Esophagus (tissue), 2 donors: ENCODE data around the gene WDR7. TPM values are rescaled to one million over a fixed set of nuclear protein-coding genes. Genes with fewer than 3 reads are reported as not detected.

ENCODE experiments used
- H3K27ac ChIP-seq, 2 donors: one replicate each; pipeline ENCODE4 v1.5.1; 2013; ENCODE audit warnings: low read depth in 2 of 2, mild to moderate bottlenecking in 2 of 2, inconsistent platforms in 1 of 2, low read length in 1 of 2, moderate library complexity in 1 of 2
- H3K27me3 ChIP-seq, 2 donors: one replicate each; pipeline ENCODE4 v1.6.1; 2013; ENCODE audit warnings: low read length in 2 of 2, control low read depth in 1 of 2, mild to moderate bottlenecking in 1 of 2; ENCODE audit not compliant: insufficient read depth in 2 of 2, control insufficient read depth in 1 of 2
- H3K36me3 ChIP-seq, 2 donors: one replicate each; pipeline ENCODE4 v1.6.1; 2013; ENCODE audit warnings: low read length in 1 of 2; ENCODE audit not compliant: control insufficient read depth in 2 of 2, insufficient read depth in 2 of 2
- H3K4me1 ChIP-seq, 2 donors: one replicate each; pipeline ENCODE4 v1.6.1; 2013; ENCODE audit warnings: low read length in 1 of 2; ENCODE audit not compliant: control insufficient read depth in 2 of 2, insufficient read depth in 2 of 2
- H3K4me3 ChIP-seq, 2 donors: one replicate each; pipeline ENCODE4 v1.5.1; 2013; ENCODE audit warnings: low read length in 2 of 2, mild to moderate bottlenecking in 2 of 2, low read depth in 1 of 2, moderate library complexity in 1 of 2
- H3K9me3 ChIP-seq, 2 donors: one replicate each; pipeline ENCODE4 v1.6.1; 2013; ENCODE audit warnings: mild to moderate bottlenecking in 2 of 2, low read depth in 1 of 2, low read length in 1 of 2, moderate library complexity in 1 of 2; ENCODE audit not compliant: control insufficient read depth in 2 of 2, insufficient read depth in 1 of 2
- WGBS, 2 donors: extraction: QIAGEN DNeasy Blood & Tissue Kit; methylation state at CpG; one replicate each; pipeline ENCODE4 v1.1.7; 2013; 5-methylcytosine and 5-hydroxymethylcytosine counted together
- polyA plus RNA-seq, 2 donors: library from polyadenylated mRNA; stranded (reverse); fragments of 200-250 nt; gene quantifications; one replicate each; pipeline ENCODE4 v1.2.3, GENCODE V29; 2013
- donor health status: healthy with polysubstance abuse.
- donor health status: Bipolar disorder and iron deficiency.

The WDR7 gene
- polyA plus RNA-seq, 2 donors = 2.2 to 2.8 TPM

DNA sequence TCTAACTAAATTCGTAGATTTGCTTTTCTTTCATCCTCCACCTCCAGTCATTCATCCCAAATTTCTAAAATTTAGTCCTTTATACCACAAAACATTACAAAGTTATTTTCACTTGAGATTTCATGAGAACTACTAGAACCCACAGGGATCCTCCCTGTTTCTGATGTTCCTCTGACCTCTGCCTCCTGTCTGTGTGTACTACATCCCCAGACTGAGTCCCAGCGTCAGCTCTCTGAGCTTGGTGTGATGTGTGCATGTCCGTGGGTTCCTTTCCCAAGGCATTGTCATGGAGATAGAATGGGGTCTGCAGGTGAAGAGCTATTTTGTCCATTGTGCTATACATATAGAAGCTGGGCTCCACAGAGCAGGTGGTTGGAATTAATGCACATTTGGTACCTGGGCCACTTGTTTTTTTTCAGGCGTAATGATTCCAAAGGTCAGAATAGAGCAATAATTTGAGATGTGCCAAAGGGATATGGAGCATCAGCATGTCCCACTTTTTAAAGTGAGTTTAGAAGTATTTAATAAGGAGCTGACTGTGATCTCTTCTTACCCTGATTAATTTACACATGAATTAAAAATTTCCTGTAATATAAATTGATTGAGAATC lies 344.5 kb downstream of the WDR7 start:
- no peaks in the 10 kb centered on the region for H3K36me3 ChIP-seq
- H3K27me3 ChIP-seq = no peaks in the 10 kb centered on the region
- WGBS, 2 donors = 88 to 94% methylated on average over 4 of the region's 4 CpGs
- H3K4me1 ChIP-seq = no peaks in the 10 kb centered on the region
- H3K27ac ChIP-seq = no peak overlapping the region
- no peaks in the 10 kb centered on the region for H3K9me3 ChIP-seq
- H3K4me3 ChIP-seq = no peak overlapping the region

DNA sequence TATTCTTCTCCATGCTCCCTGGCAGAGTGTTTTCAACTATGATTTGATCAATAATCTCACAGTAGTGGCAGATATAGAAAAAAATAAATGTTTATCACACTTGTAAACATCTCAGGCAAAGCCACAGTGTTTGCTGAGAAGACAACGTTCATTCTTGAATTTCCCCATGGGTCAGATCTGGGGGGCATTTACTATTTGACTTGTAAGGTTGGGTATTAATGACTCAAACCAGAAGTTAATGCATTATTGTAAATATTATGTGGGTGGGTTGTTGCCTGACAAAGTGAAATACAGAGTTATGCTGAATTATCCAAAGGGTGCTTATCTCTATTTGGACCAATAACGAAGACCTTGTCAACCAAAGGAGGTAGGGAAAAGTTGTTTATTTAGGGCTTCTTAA lies 346.0 kb downstream of the WDR7 start:
- Histone ChIP-seq H3K27me3 (no peaks in the 10 kb centered on the region), H3K27ac (no peak overlapping the region), H3K4me1 (no peaks in the 10 kb centered on the region), H3K36me3 (no peaks in the 10 kb centered on the region), H3K4me3 (no peak overlapping the region), H3K9me3 (no peaks in the 10 kb centered on the region)
- WGBS, 2 donors = 71 to 74% methylated on average over 2 of the region's 2 CpGs

DNA sequence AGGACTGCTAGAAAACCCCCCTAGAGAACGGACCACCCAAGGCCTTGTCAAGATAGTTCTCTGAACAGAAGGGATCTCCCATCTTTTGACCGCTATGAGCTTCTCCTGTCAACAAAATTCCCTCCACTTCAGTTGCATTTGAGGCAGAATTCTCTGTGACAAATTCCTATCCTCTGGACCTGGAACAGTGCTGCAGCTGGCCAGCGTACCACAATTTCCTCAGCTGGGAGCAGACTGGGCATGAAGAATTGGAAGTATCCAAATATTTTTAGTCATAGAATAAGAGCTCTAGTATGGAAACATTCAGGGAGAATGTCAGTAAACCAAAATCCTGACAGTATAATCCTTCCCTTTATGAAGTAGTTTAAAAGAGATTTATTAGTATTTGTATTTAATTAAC lies 348.7 kb downstream of the WDR7 start:
- no peaks in the 10 kb centered on the region for H3K36me3 ChIP-seq
- 92 to 96% methylated on average over 3 of the region's 3 CpGs for WGBS, 2 donors

DNA sequence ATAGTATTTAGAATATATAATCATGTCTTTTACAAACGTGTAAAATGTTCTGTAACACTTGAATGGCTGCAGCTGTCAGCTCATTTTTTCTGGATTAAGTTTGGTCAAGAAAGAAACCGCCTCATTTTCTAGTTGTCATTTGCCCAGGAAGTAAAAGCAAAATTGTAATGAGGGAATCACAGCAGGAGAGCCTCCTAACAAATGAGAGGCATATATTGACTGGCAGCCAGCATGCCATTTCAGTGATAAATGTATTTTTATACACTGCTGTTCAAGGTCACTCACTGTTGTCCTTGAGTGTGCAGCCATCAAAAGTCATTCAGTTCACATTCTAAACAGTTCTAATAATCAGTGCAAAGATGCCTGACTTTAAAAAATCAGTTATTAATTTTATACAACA lies 351.5 kb downstream of the WDR7 start:
- no peaks in the 10 kb centered on the region for H3K27me3 ChIP-seq
- no peaks in the 10 kb centered on the region for H3K4me1 ChIP-seq
- no peak overlapping the region for H3K27ac ChIP-seq
- H3K36me3 ChIP-seq = no peaks in the 10 kb centered on the region
- H3K4me3 ChIP-seq = no peak overlapping the region
- no peaks in the 10 kb centered on the region for H3K9me3 ChIP-seq
- WGBS, 2 donors = 45 to 55% methylated on average over 2 of the region's 2 CpGs

More for the DNA sequence above, 348.7 kb downstream of the WDR7 start:
- no peak overlapping the region for H3K27ac ChIP-seq
- no peak overlapping the region for H3K4me3 ChIP-seq
- H3K4me1 ChIP-seq = no peaks in the 10 kb centered on the region
- no peaks in the 10 kb centered on the region for H3K27me3 ChIP-seq
- H3K9me3 ChIP-seq = no peaks in the 10 kb centered on the region

DNA sequence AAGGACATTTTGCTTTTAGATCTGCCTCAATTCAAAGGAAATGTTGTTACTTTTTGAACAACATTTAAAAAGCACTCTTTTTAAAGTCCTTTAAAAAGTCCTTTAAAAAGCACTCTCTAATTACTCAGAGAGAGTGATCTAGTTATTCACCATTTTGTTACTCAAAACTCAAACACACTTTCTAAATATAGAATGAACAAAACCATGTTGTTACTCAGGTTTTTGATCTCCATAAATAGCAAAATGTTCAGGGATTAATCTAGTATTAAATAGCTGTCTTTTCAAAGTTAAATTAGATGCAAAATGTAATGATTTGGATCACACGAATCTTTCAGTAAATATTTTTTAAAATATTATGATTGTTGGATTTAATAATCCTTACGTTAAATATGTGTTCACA lies 352.2 kb downstream of the WDR7 start:
- WGBS, 2 donors = 28 to 34% methylated on average over 2 of the region's 2 CpGs
- Histone ChIP-seq H3K9me3 (no peaks in the 10 kb centered on the region), H3K27ac (no peak overlapping the region), H3K4me1 (no peaks in the 10 kb centered on the region), H3K27me3 (no peaks in the 10 kb centered on the region), H3K4me3 (no peak overlapping the region), H3K36me3 (no peaks in the 10 kb centered on the region)

DNA sequence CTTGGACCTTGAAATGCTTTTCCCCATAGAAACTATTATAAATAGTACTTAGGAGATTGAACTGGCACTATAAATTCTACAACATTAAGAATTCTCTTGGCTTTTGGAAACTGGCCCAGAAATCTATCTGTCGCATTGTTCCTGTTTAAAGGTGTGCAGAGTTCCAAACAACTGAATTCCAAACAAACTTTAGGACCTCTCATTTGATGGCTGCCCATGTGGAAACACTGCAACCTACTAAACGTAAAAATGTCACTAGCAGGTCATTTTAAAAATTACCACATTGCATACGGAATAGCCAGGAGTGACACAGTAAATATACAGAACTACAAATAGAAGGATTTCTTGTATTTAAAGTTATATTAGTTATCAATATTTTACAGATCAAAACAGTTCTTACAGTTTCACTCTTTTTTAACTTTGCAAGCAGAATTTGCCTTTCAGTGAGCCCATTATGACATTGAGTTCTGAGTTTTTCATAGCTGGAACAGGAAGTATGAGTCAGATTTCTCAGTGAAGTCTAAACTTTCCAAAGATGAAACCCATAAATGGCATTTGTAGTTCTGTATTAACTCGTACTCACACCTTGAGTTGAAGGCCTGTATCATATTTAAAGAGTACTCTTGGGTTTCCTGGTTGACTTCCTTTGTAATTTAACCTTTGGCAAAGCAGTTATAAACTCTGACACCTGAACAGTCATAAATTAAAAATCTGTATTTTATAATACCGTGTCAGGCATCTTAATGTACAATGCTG lies 353.4 kb downstream of the WDR7 start:
- WGBS, 2 donors = 48 to 49% methylated on average over 5 of the region's 5 CpGs
- no peak overlapping the region for H3K27ac ChIP-seq
- H3K9me3 ChIP-seq = no peaks in the 10 kb centered on the region

DNA sequence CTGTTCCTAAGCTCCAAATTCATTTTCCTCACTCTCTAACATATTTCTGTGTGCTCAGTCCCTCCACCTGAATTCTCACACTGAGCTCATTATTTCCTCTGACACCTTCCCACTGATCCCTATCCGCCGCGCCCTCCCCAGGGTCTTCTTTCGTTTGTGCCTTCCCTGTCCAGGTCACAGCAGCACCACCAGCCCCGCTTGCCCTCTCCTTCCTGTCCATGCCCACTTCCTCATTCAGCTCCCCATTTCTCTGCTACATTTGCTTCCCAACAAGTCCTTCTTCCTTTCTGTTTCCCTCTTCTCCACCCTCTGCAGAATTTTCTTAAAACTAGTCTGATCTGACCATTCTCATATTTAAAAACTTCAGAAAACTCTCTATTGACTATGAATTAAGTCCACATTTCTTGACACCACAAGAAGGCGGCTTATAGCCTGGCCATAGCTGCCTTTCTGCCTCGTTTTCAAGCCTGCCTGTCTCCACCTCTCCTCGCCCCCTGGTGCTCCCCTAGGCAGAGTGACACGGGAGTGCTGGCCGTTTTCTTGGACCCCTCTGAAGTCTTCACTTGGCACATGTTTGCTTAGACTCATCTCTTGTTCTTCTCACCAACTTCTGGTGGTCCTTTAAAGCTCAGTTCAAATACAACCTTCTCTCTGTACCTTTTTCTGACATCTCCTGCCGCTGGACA lies 357.0 kb downstream of the WDR7 start:
- Histone ChIP-seq H3K4me1 (no peaks in the 10 kb centered on the region), H3K27ac (no peak overlapping the region), H3K27me3 (no peaks in the 10 kb centered on the region), H3K4me3 (no peak overlapping the region), H3K36me3 (no peaks in the 10 kb centered on the region), H3K9me3 (no peaks in the 10 kb centered on the region)
- WGBS, 2 donors = 84 to 86% methylated on average over 10 to 11 of the region's 11 CpGs

More for the DNA sequence above, 353.4 kb downstream of the WDR7 start:
- H3K4me3 ChIP-seq = no peak overlapping the region
- no peaks in the 10 kb centered on the region for H3K36me3 ChIP-seq
- H3K4me1 ChIP-seq = no peaks in the 10 kb centered on the region
- no peaks in the 10 kb centered on the region for H3K27me3 ChIP-seq

DNA sequence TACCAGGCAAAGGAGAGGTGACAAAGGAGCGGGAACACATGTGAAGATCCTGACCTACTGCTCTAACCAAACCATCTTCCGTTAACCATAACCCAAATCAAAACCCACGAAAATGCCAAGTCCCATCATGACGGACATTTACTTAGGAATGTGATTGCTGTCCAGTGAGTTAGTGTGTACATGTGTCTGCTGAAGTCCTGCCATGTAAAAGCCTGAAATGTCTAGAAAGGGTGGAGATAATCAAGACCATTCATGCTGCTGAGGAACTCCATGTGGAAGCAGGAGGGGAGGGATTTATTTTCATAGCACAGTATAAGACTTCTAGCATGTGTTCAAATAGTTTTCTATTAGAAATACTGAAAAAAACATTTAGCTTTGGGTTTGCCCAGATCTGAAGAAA lies 358.7 kb downstream of the WDR7 start:
- no peaks in the 10 kb centered on the region for H3K4me1 ChIP-seq
- H3K36me3 ChIP-seq = no peaks in the 10 kb centered on the region
- H3K4me3 ChIP-seq = no peak overlapping the region
- no peak overlapping the region for H3K27ac ChIP-seq
- no peaks in the 10 kb centered on the region for H3K9me3 ChIP-seq
- WGBS, 2 donors = 93 to 95% methylated on average over 4 of the region's 4 CpGs
- H3K27me3 ChIP-seq = no peaks in the 10 kb centered on the region

DNA sequence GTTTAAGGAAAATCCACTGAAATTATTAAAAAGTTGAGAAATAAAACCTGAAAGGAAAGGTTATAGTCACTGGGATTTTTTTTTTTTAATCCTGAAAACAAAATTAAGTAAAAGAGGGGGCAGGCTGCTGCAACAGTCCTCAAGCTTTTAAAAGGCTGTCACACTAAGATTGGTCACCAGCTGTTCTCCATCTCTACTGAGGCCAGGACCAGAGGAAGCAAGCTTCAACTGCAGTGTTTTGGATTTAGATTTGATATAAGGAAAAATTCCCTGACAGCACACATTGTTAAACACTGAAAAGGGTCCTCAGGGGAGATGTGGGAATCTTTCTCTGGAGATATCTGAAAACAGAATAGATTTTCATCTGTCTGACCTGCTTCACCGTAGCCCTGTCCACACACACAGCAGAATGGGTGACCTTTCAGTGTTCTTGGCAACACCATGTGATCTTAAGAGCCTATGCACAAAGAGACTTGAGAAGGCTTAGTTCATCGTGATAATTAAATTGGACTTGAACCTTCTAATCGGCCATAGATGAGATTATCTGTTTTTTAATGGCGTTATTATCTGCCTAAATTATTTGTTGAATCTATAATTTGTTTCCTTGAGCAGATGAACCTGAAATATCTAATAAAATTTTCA lies 363.7 kb downstream of the WDR7 start:
- Histone ChIP-seq H3K36me3 (no peaks in the 10 kb centered on the region), H3K27me3 (no peaks in the 10 kb centered on the region), H3K9me3 (no peaks in the 10 kb centered on the region), H3K4me3 (no peak overlapping the region), H3K4me1 (no peaks in the 10 kb centered on the region), H3K27ac (no peak overlapping the region)
- WGBS, 2 donors = 72 to 86% methylated on average over 4 of the region's 4 CpGs
